Keratinocyte (primary cell): ENCODE results near the gene CLDN9.

Experiments used
- EZH2 ChIP-seq: IDR thresholded peaks from one replicate; pipeline ENCODE4 v1.6.1; 2012; ENCODE audit warnings: inconsistent platforms, mild to moderate bottlenecking, low read length, moderate library complexity
- TF ChIP-seq, protein P1 (sequence below), 3 experiments: IDR thresholded peaks in 1 of 3; conservative IDR thresholded peaks in 1 of 3; optimal IDR thresholded peaks in 1 of 3; 2 replicates in 2 of 3; 3 replicates in 1 of 3; pipeline versions ENCODE3 to v1.5.1; 2011; ENCODE audit warnings: low read length in 3 of 3, mild to moderate bottlenecking in 3 of 3, moderate library complexity in 2 of 3, control low read depth in 1 of 3, inconsistent platforms in 1 of 3; ENCODE audit not compliant: insufficient read depth in 2 of 3; ENCODE audit errors: extremely low read depth in 1 of 3

- no peak for TF ChIP-seq EZH2
- TF ChIP-seq, protein P1, sequence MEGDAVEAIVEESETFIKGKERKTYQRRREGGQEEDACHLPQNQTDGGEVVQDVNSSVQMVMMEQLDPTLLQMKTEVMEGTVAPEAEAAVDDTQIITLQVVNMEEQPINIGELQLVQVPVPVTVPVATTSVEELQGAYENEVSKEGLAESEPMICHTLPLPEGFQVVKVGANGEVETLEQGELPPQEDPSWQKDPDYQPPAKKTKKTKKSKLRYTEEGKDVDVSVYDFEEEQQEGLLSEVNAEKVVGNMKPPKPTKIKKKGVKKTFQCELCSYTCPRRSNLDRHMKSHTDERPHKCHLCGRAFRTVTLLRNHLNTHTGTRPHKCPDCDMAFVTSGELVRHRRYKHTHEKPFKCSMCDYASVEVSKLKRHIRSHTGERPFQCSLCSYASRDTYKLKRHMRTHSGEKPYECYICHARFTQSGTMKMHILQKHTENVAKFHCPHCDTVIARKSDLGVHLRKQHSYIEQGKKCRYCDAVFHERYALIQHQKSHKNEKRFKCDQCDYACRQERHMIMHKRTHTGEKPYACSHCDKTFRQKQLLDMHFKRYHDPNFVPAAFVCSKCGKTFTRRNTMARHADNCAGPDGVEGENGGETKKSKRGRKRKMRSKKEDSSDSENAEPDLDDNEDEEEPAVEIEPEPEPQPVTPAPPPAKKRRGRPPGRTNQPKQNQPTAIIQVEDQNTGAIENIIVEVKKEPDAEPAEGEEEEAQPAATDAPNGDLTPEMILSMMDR (optimal IDR thresholded peaks at IDR 0.05 in 1 of 3, IDR thresholded peaks at IDR 0.05 in 1 of 3, conservative IDR thresholded peaks at IDR 0.05 in 1 of 3; ENCODE audit: extremely low read depth in 1 of 3, insufficient read depth in 2 of 3, low read length in 3 of 3): no peak
These were observed 42.2 kb upstream of the CLDN9 start for GRCh38 chr16:2970563-2970962.
